ENCODE results near the gene RNF2. TPM values are rescaled to one million over a fixed set of nuclear protein-coding genes. Genes with fewer than 3 reads are reported as not detected.

Gene RNF2
- 21.7 and 32.9 TPM in 2 replicates for total RNA-seq (2016; rRNA removed; fragmentation: Illumina TruSeq; extraction: Trizol)
- 10.7 and 10.9 TPM in 2 replicates for total RNA-seq (2016; cell fraction: cytosol; rRNA removed; fragmentation: Illumina TruSeq; extraction: Trizol; ENCODE audit: low read depth)
- 19.6 and 31.3 TPM in 2 replicates for total RNA-seq (2016; cell fraction: insoluble cytoplasmic fraction; rRNA removed; fragmentation: Illumina TruSeq; extraction: Trizol)
- 21.2 and 21.3 TPM in 2 replicates for total RNA-seq (2016; cell fraction: membrane; rRNA removed; fragmentation: Illumina TruSeq; extraction: Trizol)
- 8.1 and 13.6 TPM in 2 replicates for total RNA-seq (2016; cell fraction: nucleus; rRNA removed; fragmentation: Illumina TruSeq; extraction: Trizol)
- 15.2 and 19.3 TPM in 2 replicates for polyA plus RNA-seq (2011; rRNA removed)
- 10.8 and 16.6 TPM in 2 replicates for polyA plus RNA-seq (2011; cell fraction: cytosol; rRNA removed)
- polyA plus RNA-seq (2011; cell fraction: nucleus; rRNA removed) = 4.9 and 6.3 TPM in 2 replicates
- polyA plus RNA-seq (2012) = 19.1 and 22.1 TPM in 2 replicates
- 6.6 and 7.9 TPM in 2 replicates for polyA plus RNA-seq (2016; cell fraction: cytosol; fragmentation: Illumina TruSeq; extraction: Trizol; ENCODE audit: low read depth)
- polyA plus RNA-seq (2016; cell fraction: insoluble cytoplasmic fraction; fragmentation: Illumina TruSeq; extraction: Trizol; ENCODE audit: low read depth) = 33.3 and 36.1 TPM in 2 replicates
- 13.5 and 14.9 TPM in 2 replicates for polyA plus RNA-seq (2016; cell fraction: membrane; fragmentation: Illumina TruSeq; extraction: Trizol; ENCODE audit: low read depth)
- 10.8 and 11.8 TPM in 2 replicates for polyA plus RNA-seq (2016; cell fraction: nucleus; fragmentation: Illumina TruSeq; extraction: Trizol; ENCODE audit: insufficient read depth, low read depth)
- polyA minus RNA-seq (2011; rRNA and poly(A)+ RNA removed; ENCODE audit: low replicate concordance) = 8.7 and 11.5 TPM in 2 replicates
- polyA minus RNA-seq (2011; cell fraction: cytosol; rRNA and poly(A)+ RNA removed) = 23.3 and 28.6 TPM in 2 replicates
- 24.6 and 29.8 TPM in 2 replicates for polyA minus RNA-seq (2011; cell fraction: nucleus; rRNA and poly(A)+ RNA removed)
- percentile 76 among the genes with signal in this experiment for Bru-seq, nascent RNA
- percentile 77 among the genes with signal in this experiment for BruChase-seq, experiment 1, labeled RNA remaining after a 6-hour chase
- BruChase-seq, experiment 2, labeled RNA remaining after a 2-hour chase = percentile 74 among the genes with signal in this experiment
- long read RNA-seq, experiment 1, transcript RNF2-202 (7 exons, 3,606 nt) = major isoform, 17 of 29 reads
- long read RNA-seq, experiment 1, partial matches to known transcripts = 2 of 29 reads
- long read RNA-seq, experiment 1, other reads (novel, unspliced or antisense) = 10 of 29 reads
- long read RNA-seq, experiment 2, transcript RNF2-202 (7 exons, 3,606 nt) = major isoform, 6 of 22 reads
- long read RNA-seq, experiment 2, partial matches to known transcripts = 0 of 22 reads
- long read RNA-seq, experiment 2, other reads (novel, unspliced or antisense) = 15 of 22 reads

- Histone ChIP-seq H3K4me2 (ENCODE audit: low read depth, low read length) (peak within 1 kb of the TSS; percentile 78), H4K20me1 (ENCODE audit: insufficient read depth, low read length) (peaks cover 12% of the 10 kb centered on the region), H3K4me1 (ENCODE audit: insufficient read depth, low read length) (peaks cover 56% of the 10 kb centered on the region), H3K9ac (ENCODE audit: insufficient read depth, low read depth, low read length) (peak within 1 kb of the TSS; percentile 77), H2AFZ (ENCODE audit: low read length) (peak within 1 kb of the TSS; percentile 89), H3K27ac (ENCODE audit: extremely low read length, insufficient read depth, low read length) (peak within 1 kb of the TSS; percentile 88), H3K9me3 (ENCODE audit: low read length) (no peaks in the 10 kb centered on the region), H3K36me3 (replicated peaks in 1 of 2; ENCODE audit: control insufficient read depth in 1 of 2, insufficient read depth in 2 of 2, low read length in 2 of 2) (no peaks in the 10 kb centered on the region; a peak in 1 of 5 replicates), H3K4me3 (replicated peaks in 1 of 3; ENCODE audit: insufficient read depth in 1 of 3, low read depth in 2 of 3, low read length in 3 of 3) (peak within 1 kb of the TSS; percentile 66 to 84 (median 83)), H3K27me3 (ENCODE audit: control insufficient read depth in 1 of 2, insufficient read depth in 2 of 2, low read length in 2 of 2) (no peaks in the 10 kb centered on the region), H3K79me2 (ENCODE audit: insufficient read depth, low read length) (peaks cover 38% of the 10 kb centered on the region)
- ChIA-PET POLR2A (interaction anchor here (0.8 to 2.5 kb wide), 3 partner anchors 111 to 291 kb away, joined by 3 to 8 read pairs (median 3); partner anchors contain the start of genes EDEM3, IVNS1ABP, SWT1 and TRMT1L), CTCF (ENCODE audit: low intra/inter-chr PET ratio, low total read pairs) (no interaction called here)
- peak; percentile 65 for DNase-seq (ENCODE audit: low spot score)
- FAIRE-seq = peak; percentile 30
- intact Hi-C loops (cut with micrococcal nuclease; ENCODE audit: unreplicated experiment) (loop anchor here (2.0 to 10.0 kb wide), 3 partner anchors 112 to 1330 kb away; partner anchors contain the start of genes ODR4, SWT1, TPR and TRMT1L), in situ Hi-C loops (cut with HindIII; ENCODE audit: extremely low pct_ligation_motif_present, low pct_unique_long_range_greater_than_20kb) (no loop called here)
- no TSS peak for BruUV-seq (replicated peaks)
- ATAC-seq = peak; percentile 92
- WGBS (ENCODE audit: low lambda C conversion rate) = 1% methylated on average over 14 of the region's 89 CpGs
- peak; percentile 61 for TF ChIP-seq ASH2L (IDR thresholded peaks at IDR 0.05; ENCODE audit: insufficient read length, low read depth, low read length)
- no peak for TF ChIP-seq AFF4 (CRISPR knock-in tag; IDR thresholded peaks at IDR 0.05)
- TF ChIP-seq POLR2G (IDR thresholded peaks at IDR 0.05; ENCODE audit: low read depth, low read length) = peak; percentile 69
- TF ChIP-seq HES4 (CRISPR knock-in tag; IDR thresholded peaks at IDR 0.05; ENCODE audit: borderline replicate concordance) = no peak; the same call in 1 of the 2 replicates
- peak; percentile 83 for TF ChIP-seq NFKB2 (CRISPR knock-in tag; IDR thresholded peaks at IDR 0.05; ENCODE audit: borderline replicate concordance)
- no peak for TF ChIP-seq MED1 (CRISPR knock-in tag; IDR thresholded peaks at IDR 0.05)
- no peak for TF ChIP-seq TBL1XR1 (IDR thresholded peaks at IDR 0.05; ENCODE audit: borderline replicate concordance, low read length, partially characterized antibody)
- TF ChIP-seq ZNF713 (CRISPR knock-in tag; IDR thresholded peaks at IDR 0.05) = no peak
- TF ChIP-seq NFRKB (IDR thresholded peaks at IDR 0.05) = no peak
- peak; percentile 94 for TF ChIP-seq BORCS8-MEF2B (CRISPR knock-in tag; IDR thresholded peaks at IDR 0.05)
- peak; percentile 31; the same call in 1 of the 2 replicates for TF ChIP-seq ARNTL (CRISPR knock-in tag; IDR thresholded peaks at IDR 0.05)
- no peak for TF ChIP-seq SMARCE1 (IDR thresholded peaks at IDR 0.05; ENCODE audit: borderline replicate concordance)
- TF ChIP-seq THAP11 (CRISPR knock-in tag; IDR thresholded peaks at IDR 0.05) = peak; percentile 53
- no peak for TF ChIP-seq ZFP36 (IDR thresholded peaks at IDR 0.05; ENCODE audit: borderline replicate concordance, low read depth, low read length, partially characterized antibody)
- peak; percentile 50; the same call in 1 of the 3 replicates for TF ChIP-seq MXI1 (IDR thresholded peaks at IDR 0.05; ENCODE audit: borderline replicate concordance, low read depth, low read length)
These were observed at the start of gene RNF2 for GRCh38 chr1:185044981-185045813. Gene RNF2 (plus strand): TSS chr1:185045558. CDS start chr1:185087554, 41,996 bp downstream.

Measured in HepG2 (cell line).